AG04449 (cell line): ENCODE measurements around the gene MN1.

Experiments
- CTCF ChIA-PET: fragments of 350-600 bp; formaldehyde crosslinking; extraction: SDS; loops from one replicate; lab custom pipeline; 2021; ENCODE audit warnings: antibody characterized with exemption; lab: Yijun Ruan, JAX
- POLR2A ChIA-PET: fragments of 400-600, 350-600 bp; formaldehyde crosslinking; extraction: SDS; loops from one replicate; lab custom pipeline; 2020; ENCODE audit warnings: antibody characterized with exemption, inconsistent platforms; lab: Yijun Ruan, JAX
- DNase-seq: peaks from one replicate; pipeline ENCODE4 v3.0.0-alpha.2; 2010; ENCODE audit warnings: low read depth, low spot score
- H3K4me3 ChIP-seq: 2 replicates; pipeline ENCODE4 v1.5.1; 2011; ENCODE audit warnings: low read depth, mild to moderate bottlenecking, control low read depth, low read length
- TF ChIP-seq, protein P1 (sequence below): IDR thresholded peaks from one replicate; pipeline ENCODE4 v1.5.1; 2011; ENCODE audit warnings: mild to moderate bottlenecking, moderate library complexity, low read length, control low read depth, inconsistent platforms; ENCODE audit not compliant: insufficient read depth; ENCODE audit errors: missing control alignments

The MN1 gene

DNA sequence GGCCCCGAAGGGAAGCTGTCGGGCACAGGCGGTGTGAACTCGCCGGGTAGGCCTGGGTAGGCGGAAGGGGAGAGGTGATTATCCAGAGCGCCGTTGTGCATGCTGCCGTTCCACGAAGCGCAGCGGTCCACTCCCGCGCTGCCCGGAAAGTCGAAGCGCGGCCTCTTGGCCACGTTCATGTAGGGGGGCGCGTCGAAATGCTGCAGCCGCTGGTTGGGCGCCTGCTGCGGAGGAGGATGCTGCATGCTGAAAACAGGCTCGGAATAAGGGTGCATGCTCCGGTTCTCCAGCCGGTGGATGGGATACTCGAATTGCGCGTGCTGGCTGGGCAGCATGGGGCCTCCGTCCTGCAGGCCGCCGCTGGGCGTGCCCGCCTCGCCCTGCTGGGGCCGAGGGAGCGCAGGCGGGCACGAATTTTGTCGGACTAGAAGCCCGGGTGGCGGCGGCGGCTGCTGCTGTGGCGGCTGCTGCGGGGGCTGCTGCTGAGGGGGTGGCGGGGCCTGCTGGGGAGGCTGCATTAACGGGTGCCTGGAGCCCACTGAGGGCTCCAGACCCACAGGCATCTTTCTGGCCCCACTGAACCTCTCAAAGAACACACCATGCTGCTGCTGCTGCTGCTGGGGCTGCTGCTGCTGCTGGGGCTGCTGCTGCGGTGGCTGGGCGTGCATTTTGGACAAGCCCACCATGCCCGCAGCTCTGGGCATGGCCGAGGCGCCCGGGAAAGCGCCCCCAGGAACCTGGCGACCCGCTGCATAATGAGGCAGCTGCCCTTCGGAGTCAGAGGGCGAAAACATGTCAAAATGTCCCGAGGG, 2.3 kb downstream of the MN1 start:
- peak overlapping the region; percentile 77 for H3K4me3 ChIP-seq
- ChIA-PET POLR2A (no interaction called here), CTCF (no interaction called here)

DNA sequence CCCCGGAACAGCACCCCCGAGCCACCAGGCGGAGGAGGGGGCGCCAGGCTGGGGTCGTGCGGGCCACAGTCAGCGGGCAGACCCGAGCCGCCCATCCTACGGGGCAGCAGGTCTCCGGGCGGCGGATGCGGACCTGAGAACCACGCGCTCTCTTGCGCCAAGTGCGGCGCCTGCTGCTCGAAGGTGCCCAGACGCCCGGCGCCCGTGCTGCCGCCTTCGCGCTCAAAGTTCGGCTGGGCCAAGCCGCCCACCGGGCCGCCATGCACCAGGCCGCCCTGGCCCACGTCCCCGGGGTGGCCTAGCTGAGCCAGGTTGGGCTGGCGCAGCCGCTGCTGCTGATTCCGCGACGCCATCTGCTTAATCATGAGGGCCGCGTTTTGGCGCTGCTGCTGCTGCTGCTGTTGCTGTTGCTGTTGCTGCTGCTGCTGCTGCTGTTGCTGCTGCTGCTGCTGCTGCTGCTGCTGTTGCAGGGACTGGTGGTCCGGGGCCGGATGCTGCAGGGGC, 3.0 kb downstream of the MN1 start:
- peak overlapping the region; percentile 1 for H3K4me3 ChIP-seq
- TF ChIP-seq, protein P1, sequence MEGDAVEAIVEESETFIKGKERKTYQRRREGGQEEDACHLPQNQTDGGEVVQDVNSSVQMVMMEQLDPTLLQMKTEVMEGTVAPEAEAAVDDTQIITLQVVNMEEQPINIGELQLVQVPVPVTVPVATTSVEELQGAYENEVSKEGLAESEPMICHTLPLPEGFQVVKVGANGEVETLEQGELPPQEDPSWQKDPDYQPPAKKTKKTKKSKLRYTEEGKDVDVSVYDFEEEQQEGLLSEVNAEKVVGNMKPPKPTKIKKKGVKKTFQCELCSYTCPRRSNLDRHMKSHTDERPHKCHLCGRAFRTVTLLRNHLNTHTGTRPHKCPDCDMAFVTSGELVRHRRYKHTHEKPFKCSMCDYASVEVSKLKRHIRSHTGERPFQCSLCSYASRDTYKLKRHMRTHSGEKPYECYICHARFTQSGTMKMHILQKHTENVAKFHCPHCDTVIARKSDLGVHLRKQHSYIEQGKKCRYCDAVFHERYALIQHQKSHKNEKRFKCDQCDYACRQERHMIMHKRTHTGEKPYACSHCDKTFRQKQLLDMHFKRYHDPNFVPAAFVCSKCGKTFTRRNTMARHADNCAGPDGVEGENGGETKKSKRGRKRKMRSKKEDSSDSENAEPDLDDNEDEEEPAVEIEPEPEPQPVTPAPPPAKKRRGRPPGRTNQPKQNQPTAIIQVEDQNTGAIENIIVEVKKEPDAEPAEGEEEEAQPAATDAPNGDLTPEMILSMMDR: no peak
- ChIA-PET POLR2A (no interaction called here), CTCF (no interaction called here)
- no peak for DNase-seq

More for the DNA sequence above, 2.3 kb downstream of the MN1 start:
- no peak for DNase-seq
- TF ChIP-seq, protein P1: no peak

DNA sequence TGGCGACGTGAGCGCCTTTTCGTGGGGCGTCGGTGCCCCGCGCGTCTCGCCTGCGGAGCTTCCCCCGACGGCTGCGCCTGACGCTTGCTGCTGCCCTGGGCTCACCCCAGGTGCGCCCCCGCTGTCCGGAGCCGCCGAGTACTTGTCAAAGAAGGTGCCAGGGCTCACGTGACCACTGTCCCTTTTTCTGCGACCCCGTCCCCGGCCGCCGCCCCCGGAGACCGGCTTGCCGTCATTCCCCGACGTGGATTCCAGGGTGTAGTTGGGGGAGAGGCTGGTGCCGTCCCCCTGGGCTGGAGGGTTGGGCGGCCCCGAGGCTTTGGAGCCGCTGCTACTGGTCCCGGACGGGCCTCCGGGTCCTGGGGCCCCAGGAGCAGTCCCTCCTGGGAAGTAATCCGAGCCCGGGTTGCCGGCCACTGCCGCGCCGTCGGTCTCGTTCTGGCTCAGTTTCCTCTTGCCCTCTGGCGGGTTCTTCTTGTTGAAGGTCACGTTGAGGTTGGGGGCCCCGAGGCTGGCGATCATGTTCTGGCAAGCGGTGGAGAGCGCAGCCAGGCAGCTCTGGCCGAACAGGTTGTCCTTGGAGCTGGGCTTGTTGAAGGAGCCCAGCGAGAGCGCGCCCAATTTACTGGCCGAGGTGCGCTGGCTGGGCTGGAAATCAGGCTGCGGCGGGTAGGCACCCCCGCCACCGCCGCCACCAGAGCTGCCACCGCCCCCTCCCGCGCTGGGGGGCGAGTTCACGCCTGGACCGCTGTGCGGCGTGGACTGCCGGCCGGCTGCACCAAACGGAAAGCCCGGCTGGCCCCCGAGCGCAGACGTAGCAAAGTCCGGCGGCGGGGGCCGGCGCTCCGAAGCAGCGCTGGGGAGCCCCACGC, 3.8 kb downstream of the MN1 start:
- ChIA-PET CTCF (no interaction called here), POLR2A (no interaction called here)
- no peak overlapping the region for H3K4me3 ChIP-seq
- no peak for DNase-seq
- TF ChIP-seq, protein P1: no peak

DNA sequence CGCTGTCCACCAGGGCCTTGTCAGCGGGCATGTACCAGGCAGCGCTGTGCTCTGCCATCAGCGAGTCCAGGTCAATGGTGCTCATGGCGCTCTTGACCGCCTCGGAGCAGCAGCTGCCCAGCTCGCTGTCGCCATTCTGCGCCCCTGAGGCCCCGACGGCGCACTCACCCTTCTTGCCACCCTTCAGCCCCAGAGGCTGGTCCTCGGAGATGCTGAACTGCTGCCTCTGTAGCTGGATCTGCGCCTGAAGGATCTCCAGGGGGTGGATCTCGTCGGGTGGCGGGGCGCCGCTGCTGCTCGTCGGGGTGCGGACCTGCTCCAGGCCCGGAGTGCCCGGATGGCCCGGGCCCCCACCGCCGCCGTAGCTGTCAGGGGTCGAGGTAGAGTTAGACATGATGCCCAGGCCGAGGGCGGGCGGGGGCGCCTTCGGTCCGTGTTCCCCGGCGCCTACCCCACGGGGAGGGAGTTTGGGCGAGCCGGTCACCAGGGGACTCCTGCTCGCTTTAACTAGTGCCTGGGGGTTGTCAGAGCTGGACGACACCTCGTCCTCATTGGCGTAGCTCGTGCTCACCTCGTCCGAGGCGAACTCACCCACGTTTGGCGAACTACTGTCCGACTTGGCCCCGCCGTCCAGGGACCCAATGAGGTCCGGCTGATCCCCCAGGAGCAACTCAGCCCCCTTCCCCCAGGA, 4.6 kb downstream of the MN1 start:
- TF ChIP-seq, protein P1: no peak
- CTCF ChIA-PET: no interaction called here
- POLR2A ChIA-PET: no interaction called here
- H3K4me3 ChIP-seq: no peak overlapping the region
- DNase-seq: no peak

DNA sequence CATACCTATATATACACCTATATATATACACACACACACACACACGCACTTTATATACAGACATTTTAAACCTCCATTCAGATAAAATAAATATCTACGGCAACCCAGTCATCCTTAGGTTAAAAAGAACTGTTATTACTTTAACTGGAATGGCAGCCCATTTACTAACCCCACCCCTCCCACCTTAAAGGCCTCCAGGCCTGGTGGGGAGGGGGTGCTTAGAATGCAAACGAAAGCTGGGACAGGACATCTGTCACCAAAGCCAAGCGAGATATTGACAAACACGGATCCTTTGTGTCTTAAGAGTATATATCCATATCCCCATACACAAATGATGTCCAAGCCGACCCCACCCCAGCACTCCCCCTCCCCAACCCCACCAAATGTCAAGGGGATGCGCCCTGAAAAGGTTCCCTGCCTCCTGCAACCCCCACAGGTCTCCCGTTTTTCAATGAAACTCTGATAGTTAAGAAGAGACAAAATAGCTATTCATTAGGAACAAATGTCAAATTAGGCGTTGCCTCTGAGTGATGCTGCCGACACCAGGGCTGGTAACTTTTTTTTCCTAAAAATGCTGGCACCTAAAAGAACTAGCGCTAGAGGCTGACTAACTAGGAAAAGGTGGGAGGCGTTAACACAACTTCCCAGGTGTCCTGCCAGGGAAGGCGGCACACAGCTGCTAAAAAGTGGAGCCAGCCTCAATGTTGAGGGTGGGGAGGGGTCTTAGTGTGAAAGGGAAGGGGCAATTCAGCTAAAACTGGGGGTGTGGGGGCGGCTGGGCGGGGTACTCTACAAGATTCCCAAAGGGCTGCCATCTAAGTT, 5.6 kb downstream of the MN1 start:
- peak overlapping the region; percentile 12; the same call in 1 of the 2 replicates for H3K4me3 ChIP-seq
- ChIA-PET POLR2A (no interaction called here), CTCF (no interaction called here)
- TF ChIP-seq, protein P1: no peak
- no peak for DNase-seq
